Activated naive CD4-positive, alpha-beta T cell treated with anti-CD3 and anti-CD28 coated beads, Interleukin-2, amount 50 U/mL, for 16 hours (primary cell): ENCODE data around the gene ARL16.

Experiments
- DNase-seq: peaks from one replicate; pipeline ENCODE4 v3.0.0-alpha.2; 2020

Gene ARL16

GRCh38 chr17:81712468-81713003 is 28.9 kb upstream of the ARL16 start:
- DNase-seq = no peak

GRCh38 chr17:81711814-81712467 is 28.3 kb upstream of the ARL16 start, which contains the start of gene SLC25A10:
Gene SLC25A10, plus strand, starts transcription at chr17:81712284. Its CDS starts 143 bp downstream, at chr17:81712427.
- peak; percentile 86 for DNase-seq

GRCh38 chr17:81710514-81711308 is 27.1 kb upstream of the ARL16 start:
- no peak for DNase-seq

- no peak for DNase-seq
Observed at GRCh38 chr17:81708739-81709185, 25.2 kb upstream of the ARL16 start.

GRCh38 chr17:81707725-81708646 is 24.4 kb upstream of the ARL16 start:
- DNase-seq = no peak

GRCh38 chr17:81706757-81707624 is 23.4 kb upstream of the ARL16 start:
- DNase-seq = no peak

- no peak for DNase-seq
Observed at GRCh38 chr17:81706232-81706611, 22.6 kb upstream of the ARL16 start.

GRCh38 chr17:81705518-81706231 is 22.1 kb upstream of the ARL16 start:
- DNase-seq = no peak

- DNase-seq = no peak
Observed at GRCh38 chr17:81703747-81704654, 20.4 kb upstream of the ARL16 start.

- peak; percentile 88 for DNase-seq
Observed at GRCh38 chr17:81702934-81703746, 19.5 kb upstream of the ARL16 start, which contains the start of gene MRPL12. Gene MRPL12, plus strand, starts transcription at chr17:81703367. Its CDS starts 135 bp downstream, at chr17:81703502.

- DNase-seq = no peak
Observed at GRCh38 chr17:81701288-81702071, 17.9 kb upstream of the ARL16 start.

- DNase-seq = no peak
Observed at GRCh38 chr17:81700353-81701287, 17.0 kb upstream of the ARL16 start.

GRCh38 chr17:81697261-81698044 is 13.9 kb upstream of the ARL16 start:
- no peak for DNase-seq

- no peak for DNase-seq
Observed at GRCh38 chr17:81696218-81696941, 12.8 kb upstream of the ARL16 start.

- DNase-seq = no peak
Observed at GRCh38 chr17:81695801-81696200, 12.2 kb upstream of the ARL16 start.
